HAP-1 (cell line): ENCODE data around the gene MED12L.
A peak's percentile ranks its signal among the peaks of the same experiment; 100 is the strongest.

ENCODE experiments used
- DNase-seq, 2 experiments: peaks; one replicate each; pipeline ENCODE4 v3.0.0-alpha.2; 2016 to 2020; ENCODE audit warnings: low spot score in 2 of 2
- H3K27me3 ChIP-seq: fragments of 250-450 bp; sonication (Bioruptor Pico); 2 replicates; pipeline ENCODE4 v1.5.1; 2020; ENCODE audit warnings: low read depth, mild to moderate bottlenecking, moderate library complexity
- H3K36me3 ChIP-seq: fragments of 250-450 bp; sonication (Bioruptor Pico); replicated peaks from 2 replicates; pipeline ENCODE4 v1.5.1; 2020; ENCODE audit warnings: mild to moderate bottlenecking
- H3K4me1 ChIP-seq: fragments of 250-450 bp; sonication (Bioruptor Pico); 2 replicates; pipeline ENCODE4 v1.5.1; 2020; ENCODE audit warnings: mild to moderate bottlenecking
- H3K4me3 ChIP-seq: fragments of 250-450 bp; sonication (Bioruptor Pico); 2 replicates; pipeline ENCODE4 v1.5.1; 2020; ENCODE audit warnings: mild to moderate bottlenecking, moderate library complexity
- H3K9me3 ChIP-seq: fragments of 250-450 bp; sonication (Bioruptor Pico); 2 replicates; pipeline ENCODE4 v1.5.1; 2020; ENCODE audit warnings: mild to moderate bottlenecking, moderate library complexity
- in situ Hi-C: fragments of 300-500 bp; cut with MboI; formaldehyde crosslinking; loops from 3 replicates; pipeline ENCODE4 v1.14.3; 2020; ENCODE audit warnings: low sequenced_read_pairs, inconsistent platforms, mixed read lengths

MED12L gene

GRCh38 chr3:151264605-151265004 is 179.1 kb downstream of the MED12L start:
- DNase-seq, result no peak
- peaks cover 16% of the 10 kb centered on the region for H3K4me1 ChIP-seq
- in situ Hi-C loops, result no loop called here

DNA sequence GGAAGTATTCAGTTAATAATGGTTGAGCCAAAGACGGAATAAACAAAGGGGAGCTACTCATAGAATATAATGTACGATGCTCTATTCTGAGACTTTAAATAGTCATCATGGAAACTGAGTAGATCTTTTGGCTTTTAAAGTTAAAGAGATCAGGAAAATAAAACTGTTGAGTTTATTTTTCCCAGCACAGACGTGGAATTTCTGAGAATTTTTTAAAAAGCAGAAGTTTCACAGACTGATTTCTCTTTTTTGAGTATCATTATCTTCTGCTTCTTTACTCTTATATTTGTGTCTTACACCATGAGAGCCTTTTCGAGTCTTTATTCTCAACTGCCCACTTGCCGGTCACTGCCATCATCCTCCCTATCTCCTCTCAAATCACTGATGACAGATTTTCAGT is 179.7 kb downstream of the MED12L start:
- Histone ChIP-seq H3K4me1 (peaks cover 15% of the 10 kb centered on the region), H3K27me3 (no peaks in the 10 kb centered on the region), H3K36me3 (no peaks in the 10 kb centered on the region), H3K4me3 (no peak overlapping the region), H3K9me3 (no peaks in the 10 kb centered on the region)
- in situ Hi-C loops, result no loop called here
- no peak for DNase-seq

More at GRCh38 chr3:151264605-151265004, 179.1 kb downstream of the MED12L start:
- Histone ChIP-seq H3K27me3 (no peaks in the 10 kb centered on the region), H3K4me3 (no peak overlapping the region), H3K9me3 (no peaks in the 10 kb centered on the region), H3K36me3 (no peaks in the 10 kb centered on the region)

DNA sequence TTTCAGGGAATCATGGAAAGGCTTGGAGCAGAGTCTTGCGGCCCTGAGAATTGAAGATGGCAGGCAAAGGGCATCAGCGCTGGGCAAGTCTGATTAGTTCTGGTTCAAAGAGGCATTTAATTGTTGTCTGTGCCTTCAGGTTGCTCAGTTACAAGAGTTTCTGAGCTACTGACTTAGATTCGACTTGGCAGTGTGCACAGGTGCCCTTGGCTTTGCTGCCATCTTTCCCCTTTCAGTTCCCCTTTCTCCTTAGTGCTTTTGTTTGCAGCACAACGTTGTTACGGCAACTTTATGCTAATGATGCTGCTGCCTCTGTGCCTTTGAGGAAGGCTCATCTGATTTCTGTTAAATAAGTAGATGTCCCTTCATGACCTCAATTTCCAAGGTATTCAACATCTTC is 180.4 kb downstream of the MED12L start:
- Histone ChIP-seq H3K27me3 (no peaks in the 10 kb centered on the region), H3K9me3 (no peaks in the 10 kb centered on the region)
- peak; percentile 32 to 49 for DNase-seq

DNA sequence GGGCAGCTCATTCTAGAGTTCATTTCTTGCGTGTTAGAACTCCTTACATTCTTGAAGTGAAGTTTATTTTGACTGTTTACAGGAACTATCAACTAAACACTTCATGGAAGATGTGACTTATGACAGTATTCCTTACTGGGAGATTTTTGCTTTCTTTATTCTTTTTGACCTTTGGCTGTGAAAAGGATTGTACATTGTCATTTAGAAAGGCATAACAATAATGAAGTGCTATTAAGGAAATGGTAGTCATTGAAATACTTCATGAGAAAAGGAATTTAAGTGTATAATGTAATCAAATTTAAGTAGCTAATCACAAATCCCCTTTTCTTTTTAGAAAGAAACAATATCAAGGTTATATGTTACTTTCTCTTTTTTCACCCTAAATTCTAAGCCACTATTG is 181.6 kb downstream of the MED12L start:
- DNase-seq, result peak in 1 of 2 experiments; percentile 62

More for the DNA sequence above, 180.4 kb downstream of the MED12L start:
- H3K4me3 ChIP-seq, result no peak overlapping the region
- peaks cover 15% of the 10 kb centered on the region for H3K4me1 ChIP-seq
- no peaks in the 10 kb centered on the region for H3K36me3 ChIP-seq
- in situ Hi-C loops, result no loop called here

DNA sequence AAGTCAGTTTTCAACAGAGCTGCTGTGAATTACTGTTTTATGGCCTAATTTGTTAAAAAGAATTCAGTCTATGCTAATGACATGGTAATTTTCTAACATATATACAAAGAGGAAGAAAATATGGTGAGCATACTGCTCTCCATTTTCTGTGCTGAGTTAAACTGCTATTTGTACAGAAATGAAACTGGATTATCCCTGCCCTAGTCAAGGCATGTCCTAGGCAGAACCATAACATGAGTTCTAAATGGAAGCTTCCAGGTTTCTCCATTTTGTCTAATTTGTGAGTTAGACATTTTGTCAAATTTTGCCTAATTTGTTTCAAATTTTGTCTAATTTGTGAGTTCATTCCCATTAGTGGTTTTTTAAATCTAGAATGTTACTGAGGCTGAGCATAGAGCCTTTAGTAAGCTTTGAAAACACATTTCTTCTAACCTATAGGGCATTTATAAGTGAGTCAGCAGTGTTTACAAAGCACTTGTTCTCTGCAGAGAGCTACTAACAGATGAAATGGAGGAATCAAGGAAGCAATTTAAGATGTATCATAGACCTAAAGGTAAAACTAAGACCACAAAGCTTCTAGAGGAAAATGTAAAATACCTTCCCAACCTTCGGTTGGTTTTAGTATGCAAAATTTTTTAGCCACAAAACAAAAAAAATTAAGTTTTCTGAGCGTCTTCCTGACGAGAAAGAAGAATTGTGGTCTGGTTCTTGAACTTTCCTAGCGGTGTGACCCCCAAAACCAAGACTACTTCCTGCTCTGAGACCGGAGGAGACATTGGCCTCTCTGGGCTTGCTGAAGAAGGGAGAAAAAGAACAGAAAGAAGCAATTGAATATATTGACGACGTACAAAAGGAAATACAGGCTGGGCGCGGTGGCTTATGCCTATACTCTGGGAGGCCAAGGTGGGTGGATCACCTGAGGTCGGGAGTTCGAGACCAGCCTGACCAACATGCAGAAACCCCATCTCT is 183.1 kb downstream of the MED12L start:
- Histone ChIP-seq H3K36me3 (no peaks in the 10 kb centered on the region), H3K4me3 (no peak overlapping the region), H3K27me3 (no peaks in the 10 kb centered on the region), H3K4me1 (peaks cover 15% of the 10 kb centered on the region), H3K9me3 (no peaks in the 10 kb centered on the region)
- in situ Hi-C loops, result no loop called here
- DNase-seq, result no peak

More for the DNA sequence above, 181.6 kb downstream of the MED12L start:
- Histone ChIP-seq H3K4me3 (no peak overlapping the region), H3K9me3 (no peaks in the 10 kb centered on the region), H3K36me3 (no peaks in the 10 kb centered on the region), H3K4me1 (peaks cover 15% of the 10 kb centered on the region), H3K27me3 (no peaks in the 10 kb centered on the region)
- in situ Hi-C loops, result no loop called here

GRCh38 chr3:151269631-151270030 is 184.2 kb downstream of the MED12L start:
- in situ Hi-C loops, result no loop called here

GRCh38 chr3:151275091-151275490 is 189.6 kb downstream of the MED12L start:
- Histone ChIP-seq H3K4me1 (no peaks in the 10 kb centered on the region), H3K4me3 (no peak overlapping the region), H3K36me3 (no peaks in the 10 kb centered on the region), H3K9me3 (no peaks in the 10 kb centered on the region), H3K27me3 (no peaks in the 10 kb centered on the region)
- in situ Hi-C loops, result loop anchor here (5.0 kb wide), 2 partner anchors 48 to 103 kb away; no protein-coding TSS in a partner anchor
- no peak for DNase-seq

More at GRCh38 chr3:151269631-151270030, 184.2 kb downstream of the MED12L start:
- no peak for DNase-seq
- Histone ChIP-seq H3K36me3 (no peaks in the 10 kb centered on the region), H3K4me1 (peaks cover 15% of the 10 kb centered on the region), H3K4me3 (no peak overlapping the region), H3K27me3 (no peaks in the 10 kb centered on the region), H3K9me3 (no peaks in the 10 kb centered on the region)

GRCh38 chr3:151276038-151276686 is 190.7 kb downstream of the MED12L start:
- Histone ChIP-seq H3K27me3 (no peaks in the 10 kb centered on the region), H3K4me3 (no peak overlapping the region), H3K4me1 (no peaks in the 10 kb centered on the region), H3K36me3 (no peaks in the 10 kb centered on the region), H3K9me3 (no peaks in the 10 kb centered on the region)
- no peak for DNase-seq
- in situ Hi-C loops, result loop anchor here (5.0 kb wide), 2 partner anchors 49 to 104 kb away; no protein-coding TSS in a partner anchor

- Histone ChIP-seq H3K4me3 (no peak overlapping the region), H3K27me3 (no peaks in the 10 kb centered on the region), H3K4me1 (no peaks in the 10 kb centered on the region), H3K9me3 (no peaks in the 10 kb centered on the region), H3K36me3 (no peaks in the 10 kb centered on the region)
- in situ Hi-C loops, result loop anchor here (5.0 kb wide), 2 partner anchors 49 to 104 kb away; no protein-coding TSS in a partner anchor
- no peak for DNase-seq
These were observed 191.2 kb downstream of the MED12L start for GRCh38 chr3:151276687-151277042.

DNA sequence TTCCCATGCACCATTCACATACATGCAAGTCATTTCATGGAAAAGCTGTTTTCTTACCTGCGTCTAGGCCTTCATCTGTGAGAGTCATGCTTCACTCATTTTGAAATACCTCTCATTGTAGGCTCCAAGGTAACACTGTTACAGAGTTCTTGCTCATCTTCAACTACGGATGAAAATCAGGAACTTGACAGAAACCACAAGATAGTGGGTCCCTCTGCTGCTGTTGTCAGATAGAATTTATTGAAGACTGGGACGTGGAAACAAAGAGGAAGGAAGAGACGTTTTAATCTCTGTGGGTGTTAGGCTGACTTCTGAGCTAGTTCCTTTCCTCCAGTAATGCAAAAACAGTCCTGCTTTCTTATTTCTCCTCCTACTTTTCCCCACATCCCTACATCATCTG is 192.8 kb downstream of the MED12L start, which contains the start of gene P2RY14:
Gene P2RY14, minus strand, starts transcription at position 313 of the 400 bp plus-strand sequence. CDS start 64,226 bp downstream, outside the sequence.
- Histone ChIP-seq H3K36me3 (no peaks in the 10 kb centered on the region), H3K4me1 (no peaks in the 10 kb centered on the region), H3K4me3 (no peak within 1 kb of the TSS), H3K27me3 (no peaks in the 10 kb centered on the region), H3K9me3 (no peaks in the 10 kb centered on the region)
- DNase-seq, result no peak
- in situ Hi-C loops, result loop anchor here (5.0 kb wide), 2 partner anchors 51 to 106 kb away; no protein-coding TSS in a partner anchor

GRCh38 chr3:151281671-151282324 is 196.3 kb downstream of the MED12L start:
- Histone ChIP-seq H3K27me3 (no peaks in the 10 kb centered on the region), H3K9me3 (no peaks in the 10 kb centered on the region), H3K4me1 (no peaks in the 10 kb centered on the region), H3K36me3 (no peaks in the 10 kb centered on the region), H3K4me3 (no peak overlapping the region)
- no peak for DNase-seq
- in situ Hi-C loops, result no loop called here

GRCh38 chr3:151282921-151283320 is 197.5 kb downstream of the MED12L start:
- in situ Hi-C loops, result no loop called here
- no peaks in the 10 kb centered on the region for H3K27me3 ChIP-seq
- DNase-seq, result peak in 1 of 2 experiments; percentile 65
- H3K4me1 ChIP-seq, result no peaks in the 10 kb centered on the region
- H3K4me3 ChIP-seq, result no peak overlapping the region
- H3K36me3 ChIP-seq, result no peaks in the 10 kb centered on the region
- no peaks in the 10 kb centered on the region for H3K9me3 ChIP-seq

DNA sequence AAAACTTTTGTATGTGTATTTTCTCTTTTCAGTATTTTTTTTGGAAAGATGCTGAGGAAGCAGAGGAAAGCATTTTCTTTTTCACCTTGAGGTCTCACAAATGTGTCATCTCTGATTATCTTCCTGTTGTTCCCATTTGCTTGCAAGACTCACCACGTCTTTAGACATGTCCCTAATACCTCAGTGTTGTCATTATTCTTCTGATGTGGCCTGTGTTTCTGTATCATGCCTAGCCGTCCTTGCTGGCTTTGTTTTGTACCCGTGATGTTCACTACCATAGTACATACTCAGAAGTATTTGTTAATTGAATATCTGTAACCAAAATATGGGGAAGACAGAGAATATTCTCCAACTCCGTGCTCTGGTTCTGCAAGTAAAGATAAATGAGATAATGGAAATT is 197.9 kb downstream of the MED12L start:
- Histone ChIP-seq H3K27me3 (no peaks in the 10 kb centered on the region), H3K4me1 (no peaks in the 10 kb centered on the region), H3K9me3 (no peaks in the 10 kb centered on the region), H3K4me3 (no peak overlapping the region), H3K36me3 (no peaks in the 10 kb centered on the region)
- no peak for DNase-seq
- in situ Hi-C loops, result no loop called here
